HG03097 (cell line): Measurements from ENCODE around the gene SEL1L2.

Experiments
- ATAC-seq: cut with Tn5 transposase; IDR thresholded peaks from one replicate; pipeline ENCODE4 v1.9.1; 2021; ENCODE audit not compliant: unreplicated experiment, low FRiP score

The SEL1L2 gene

GRCh38 chr20:13934992-13935894, 55.2 kb downstream of the SEL1L2 start:
- no peak for ATAC-seq

GRCh38 chr20:13930281-13930680, 60.1 kb downstream of the SEL1L2 start:
- peak; percentile 80 for ATAC-seq

GRCh38 chr20:13929836-13930235, 60.6 kb downstream of the SEL1L2 start:
- no peak for ATAC-seq

DNA sequence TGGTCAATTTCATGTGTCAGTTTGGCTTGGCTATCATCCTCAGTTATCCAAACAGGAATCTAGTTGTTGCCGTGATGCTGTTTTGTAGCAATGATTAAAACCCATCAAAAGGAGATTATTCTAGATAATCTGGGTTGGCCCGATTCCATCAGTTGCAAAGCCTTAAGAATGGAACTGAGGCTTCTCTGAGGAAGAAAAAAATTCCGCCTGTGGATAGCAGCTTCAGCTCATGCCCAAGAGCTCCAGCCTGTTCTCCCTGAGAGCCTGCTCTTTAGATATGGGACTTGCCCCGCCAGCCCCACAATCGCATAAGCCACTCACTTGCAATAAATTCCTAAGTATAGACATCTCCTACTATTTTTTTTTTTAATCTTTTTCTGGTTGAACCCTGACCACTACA, 61.5 kb downstream of the SEL1L2 start:
- no peak for ATAC-seq

DNA sequence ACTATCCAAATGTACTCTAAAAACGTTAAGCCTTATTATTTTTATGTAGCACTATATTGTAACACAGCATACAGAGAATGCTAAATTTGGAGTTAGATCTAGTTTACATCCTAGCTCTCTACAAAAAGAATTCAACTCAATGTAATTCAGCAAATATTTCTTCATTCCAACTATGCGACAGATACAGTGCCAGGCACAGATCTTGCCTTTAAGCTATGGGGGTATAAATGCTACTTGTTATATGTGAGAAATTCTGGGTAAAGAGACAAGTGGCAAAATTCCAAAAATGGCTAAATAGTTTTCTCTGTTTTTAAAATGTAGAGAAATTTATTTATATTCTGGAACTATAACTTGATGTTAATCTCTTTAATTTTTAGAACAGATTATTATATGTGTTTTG, 63.2 kb downstream of the SEL1L2 start:
- no peak for ATAC-seq

- ATAC-seq: no peak
These were observed 68.2 kb downstream of the SEL1L2 start for GRCh38 chr20:13922241-13922640.

DNA sequence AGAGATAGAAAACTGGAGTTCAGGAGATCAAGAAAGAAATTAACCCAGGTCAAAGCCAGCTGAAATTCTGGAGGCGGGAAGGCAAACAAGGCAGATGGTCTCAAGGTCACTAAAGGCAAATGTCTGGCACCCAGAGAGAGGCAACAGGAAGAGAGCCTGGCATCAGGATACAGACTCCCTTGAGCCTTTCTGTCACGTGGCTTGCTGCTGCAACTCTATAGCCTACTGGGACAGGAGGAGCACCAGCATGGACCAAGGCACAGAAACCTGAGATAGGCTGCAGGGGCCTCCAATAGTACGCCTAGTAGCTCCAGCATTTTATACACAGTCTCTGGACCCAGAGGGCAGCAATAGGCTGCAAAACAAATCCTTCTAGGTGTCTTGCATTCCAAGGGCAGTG, 75.1 kb downstream of the SEL1L2 start:
- ATAC-seq: no peak

GRCh38 chr20:13913572-13913971, 76.8 kb downstream of the SEL1L2 start:
- ATAC-seq: no peak

DNA sequence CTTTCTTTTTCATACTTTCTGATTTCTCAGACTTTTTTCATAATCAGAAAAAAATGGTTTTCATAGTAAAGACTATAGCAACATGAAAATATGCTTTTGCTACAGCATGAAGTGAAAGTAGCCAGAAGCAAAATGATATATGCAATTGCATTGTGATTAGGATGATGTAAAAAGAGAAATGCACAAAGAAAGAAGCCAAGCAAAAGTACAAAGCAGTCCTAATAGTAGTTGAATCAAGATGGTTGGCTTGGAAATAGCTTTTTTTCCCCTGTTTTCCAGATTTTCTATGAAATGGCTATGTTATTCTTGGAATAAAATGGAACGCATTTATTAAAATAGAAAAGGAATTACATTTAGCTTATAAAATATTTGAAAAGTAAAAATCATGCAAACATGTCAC, 77.3 kb downstream of the SEL1L2 start:
- ATAC-seq: no peak

DNA sequence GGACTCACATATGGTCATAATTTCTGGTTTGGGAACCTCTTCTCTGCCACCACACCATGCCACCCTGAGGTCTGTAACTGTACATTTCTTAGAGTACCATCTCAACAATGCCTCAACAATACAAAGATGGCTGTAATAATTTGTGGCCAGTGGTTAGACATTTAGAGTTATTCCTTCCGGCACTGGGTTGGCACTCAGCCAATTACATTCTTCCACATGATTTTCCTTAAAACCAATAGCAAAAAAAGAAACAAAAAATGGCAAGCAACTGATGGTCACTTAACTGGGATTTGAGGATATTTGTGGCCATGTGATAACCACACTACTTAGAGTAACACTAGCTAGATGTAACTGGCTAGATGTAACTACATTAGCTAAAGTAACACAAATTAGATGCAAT, 79.9 kb downstream of the SEL1L2 start:
- ATAC-seq: no peak

DNA sequence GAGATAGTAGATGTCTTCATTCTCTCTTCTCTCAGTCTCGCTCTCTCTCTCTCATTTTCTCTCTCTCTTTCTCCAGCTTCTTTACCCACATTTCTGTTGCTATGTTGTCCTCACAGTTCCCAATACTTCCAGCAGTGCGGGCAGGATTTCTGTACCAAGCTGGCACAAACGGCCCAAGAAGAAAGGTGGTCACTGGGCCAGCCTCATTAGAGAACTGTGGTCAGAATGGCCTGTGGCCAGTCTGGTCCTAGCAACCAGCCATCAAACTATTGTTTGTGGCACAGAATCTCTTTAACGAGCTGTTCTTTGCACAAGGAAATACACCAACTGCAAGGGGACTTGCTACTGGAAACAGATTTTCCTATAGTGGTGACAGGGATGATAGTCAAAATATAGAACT, 81.3 kb downstream of the SEL1L2 start:
- no peak for ATAC-seq

- ATAC-seq: no peak
These were observed 85.6 kb downstream of the SEL1L2 start for GRCh38 chr20:13904766-13905165.

DNA sequence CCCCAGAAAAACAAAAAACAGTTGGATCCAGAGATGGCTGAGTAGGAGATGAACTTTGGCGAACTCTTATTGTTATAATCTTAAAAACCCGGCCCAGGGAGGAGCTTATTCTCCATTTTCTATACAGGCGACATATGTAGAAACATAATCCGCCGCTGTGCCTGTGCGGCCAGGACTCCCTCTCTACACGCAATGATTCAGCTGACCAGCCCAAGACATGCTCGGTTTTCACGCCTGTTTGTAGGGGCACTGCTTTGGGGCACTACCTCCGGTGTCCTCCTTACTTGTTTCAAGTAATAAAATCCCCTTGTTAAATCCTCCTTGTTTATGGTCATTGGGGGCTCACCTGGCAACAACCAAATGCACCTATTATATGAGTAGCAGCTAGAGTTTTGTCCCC, 89.9 kb downstream of the SEL1L2 start:
- ATAC-seq: no peak

- ATAC-seq: no peak
These were observed 92.3 kb downstream of the SEL1L2 start for GRCh38 chr20:13898012-13898612.

- no peak for ATAC-seq
These were observed 98.8 kb downstream of the SEL1L2 start for GRCh38 chr20:13891575-13891974.

DNA sequence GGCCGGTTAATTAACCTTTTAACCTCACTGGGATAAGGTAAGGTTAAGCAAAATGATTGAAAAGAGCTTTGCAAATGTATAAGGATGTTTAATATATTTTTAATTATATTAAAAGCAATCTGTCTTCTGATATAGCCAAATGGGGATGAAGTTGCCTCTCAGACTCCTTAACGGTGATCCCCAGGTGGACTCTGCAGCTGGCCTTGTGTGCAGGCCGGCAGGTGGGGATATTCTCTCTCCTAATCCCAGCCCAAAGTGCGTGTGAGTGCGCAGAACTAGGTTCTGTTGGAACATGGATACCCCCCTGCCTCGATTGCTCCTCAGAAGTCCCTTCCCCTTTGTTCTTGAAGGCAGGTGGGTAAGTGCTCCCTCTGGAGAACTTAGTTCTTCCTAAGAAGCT, 105.6 kb downstream of the SEL1L2 start:
- no peak for ATAC-seq

GRCh38 chr20:13883425-13883824, 107.0 kb downstream of the SEL1L2 start:
- no peak for ATAC-seq

GRCh38 chr20:13878566-13878965, 111.8 kb downstream of the SEL1L2 start:
- ATAC-seq: no peak

DNA sequence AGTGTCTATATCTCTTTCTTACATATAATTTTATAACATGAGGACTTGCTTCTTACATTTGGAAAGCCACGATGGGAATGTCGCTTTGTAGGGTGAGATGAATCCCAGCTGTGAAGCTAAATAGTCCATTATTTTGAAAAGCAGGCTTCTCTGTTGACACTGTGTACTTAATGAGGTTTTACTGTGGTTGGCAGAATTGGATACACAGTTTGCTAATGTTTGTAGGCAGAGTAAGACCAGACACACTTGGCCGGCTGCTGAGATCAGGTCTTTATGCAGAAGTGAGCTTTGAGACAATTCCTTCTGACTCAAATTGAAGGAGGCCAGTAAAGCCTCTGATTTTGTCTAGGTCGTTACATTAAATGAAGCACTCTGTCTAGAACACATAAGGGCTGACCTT, 112.6 kb downstream of the SEL1L2 start:
- no peak for ATAC-seq

- no peak for ATAC-seq
These were observed 115.1 kb downstream of the SEL1L2 start for GRCh38 chr20:13875265-13875811.

- ATAC-seq: no peak
These were observed 115.8 kb downstream of the SEL1L2 start for GRCh38 chr20:13874394-13875157.
